HepG2 (cell line): ENCODE results near the gene MFAP1. TPM values are rescaled to one million over a fixed set of nuclear protein-coding genes. Genes with fewer than 3 reads are reported as not detected.

Experiments used
- EED ChIP-seq: sonication (generic); formaldehyde crosslinking; IDR thresholded peaks from 2 replicates; pipeline ENCODE4 v1.5.0; 2020; ENCODE audit warnings: mild to moderate bottlenecking, missing genetic modification reagents
- GABPB1 ChIP-seq: IDR thresholded peaks from 2 replicates; pipeline ENCODE4 v1.6.1; 2016; ENCODE audit warnings: mild to moderate bottlenecking, missing genetic modification reagents, moderate library complexity, missing compliant biosample characterization
- KDM2A ChIP-seq: sonication (generic); formaldehyde crosslinking; IDR thresholded peaks from 2 replicates; pipeline ENCODE4 v1.4.0; 2020; ENCODE audit warnings: low read depth, missing genetic modification reagents, borderline replicate concordance
- PHB2 ChIP-seq: fragments of 450-650 bp; IDR thresholded peaks from 2 replicates; pipeline ENCODE4 v1.6.1; 2018; ENCODE audit not compliant: partially characterized antibody
- PHF20 ChIP-seq: sonication (generic); formaldehyde crosslinking; IDR thresholded peaks from 2 replicates; pipeline ENCODE4 v1.5.0; 2020; ENCODE audit warnings: mild to moderate bottlenecking, missing genetic modification reagents
- SALL1 ChIP-seq: sonication (generic); formaldehyde crosslinking; IDR thresholded peaks from 2 replicates; pipeline ENCODE4 v1.8.0; 2022; ENCODE audit warnings: mild to moderate bottlenecking, missing genetic modification reagents
- STAG1 ChIP-seq: sonication (generic); formaldehyde crosslinking; IDR thresholded peaks from 2 replicates; pipeline ENCODE4 v1.4.0; 2020; ENCODE audit warnings: missing genetic modification reagents
- ZNF335 ChIP-seq: sonication (generic); formaldehyde crosslinking; IDR thresholded peaks from 2 replicates; pipeline ENCODE4 v1.4.0; 2020; ENCODE audit warnings: missing genetic modification reagents
- polyA plus RNA-seq, 8 experiments: library from polyadenylated mRNA; depleted of rRNA in 3 of 8; stranded (reverse) in 7 of 8; unstranded in 1 of 8; fragments of >200 nt; fragmentation: Illumina TruSeq in 4 of 8; extraction: Trizol in 4 of 8; gene quantifications; 2 replicates each; pipeline versions ENCODE4 v1.2.1 to v1.2.3, GENCODE V29; 2011 to 2016; ENCODE audit warnings: low read depth in 4 of 8, missing spikeins in 1 of 8, mixed read lengths in 1 of 8; ENCODE audit not compliant: insufficient read depth in 1 of 8
- total RNA-seq, 5 experiments: library from RNA; depleted of rRNA; stranded (reverse); fragments of >200 nt; fragmentation: Illumina TruSeq; extraction: Trizol; gene quantifications; 2 replicates each; pipeline ENCODE4 v1.2.3, GENCODE V29; 2016; ENCODE audit warnings: low read depth in 1 of 5
- TF ChIP-seq, protein P1 (sequence below): sonication (generic); formaldehyde crosslinking; IDR thresholded peaks from 2 replicates; pipeline ENCODE4 v1.9.0; 2021; ENCODE audit warnings: missing genetic modification reagents, mild to moderate bottlenecking, borderline replicate concordance
- TF ChIP-seq, protein P2 (sequence below): sonication (generic); formaldehyde crosslinking; IDR thresholded peaks from 2 replicates; pipeline ENCODE4 v1.8.1; 2022; ENCODE audit warnings: low read depth, mild to moderate bottlenecking, missing genetic modification reagents
- TF ChIP-seq, protein P3 (sequence below): sonication (generic); formaldehyde crosslinking; IDR thresholded peaks from 2 replicates; pipeline ENCODE4 v1.4.0; 2020; ENCODE audit warnings: missing genetic modification reagents
- TF ChIP-seq, protein P4 (sequence below): sonication (generic); formaldehyde crosslinking; IDR thresholded peaks from 2 replicates; pipeline ENCODE4 v1.4.0; 2020; ENCODE audit warnings: low read depth, mild to moderate bottlenecking, missing genetic modification reagents
- TF ChIP-seq, protein P5 (sequence below): sonication (generic); formaldehyde crosslinking; IDR thresholded peaks from 2 replicates; pipeline ENCODE4 v1.5.0; 2020; ENCODE audit warnings: mild to moderate bottlenecking, missing genetic modification reagents, borderline replicate concordance

MFAP1 gene
- total and polyA plus RNA-seq, 2 of the 13 experiments (the other 11 are each of a cell fraction or from before 2014, with no cell fraction given) = 11.8 to 39.5 TPM

DNA sequence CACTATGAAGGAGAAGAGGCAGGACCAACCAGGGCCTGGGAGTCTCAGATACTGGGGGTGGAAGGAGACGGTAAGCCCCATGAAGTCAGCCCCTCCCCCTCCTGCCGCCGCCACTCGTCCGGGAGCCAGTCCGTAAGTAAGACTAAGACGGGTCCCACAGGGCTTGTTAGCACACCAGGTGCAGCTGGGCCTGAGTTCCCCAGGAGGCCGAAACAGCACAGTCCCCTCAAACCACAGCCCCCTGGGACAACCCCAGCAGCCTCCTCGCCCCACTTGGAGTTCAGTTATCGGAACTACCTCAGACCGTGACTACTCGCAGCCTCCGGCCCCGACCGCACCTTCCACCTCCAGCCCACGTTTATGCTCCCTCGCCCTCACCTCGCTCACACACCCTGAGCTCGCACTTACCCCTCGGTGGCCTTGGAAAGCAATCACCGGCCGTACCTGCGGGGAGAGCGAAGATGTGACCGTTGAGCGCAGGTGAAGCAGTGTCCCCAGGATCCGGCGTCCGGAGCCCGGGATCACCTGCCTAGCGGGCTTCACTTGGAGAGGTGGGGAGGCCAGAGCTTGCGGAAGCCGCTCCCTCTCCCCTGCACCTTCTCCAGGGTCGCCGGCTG, 48.3 kb downstream of the MFAP1 start (continued):
- TF ChIP-seq, protein P1, sequence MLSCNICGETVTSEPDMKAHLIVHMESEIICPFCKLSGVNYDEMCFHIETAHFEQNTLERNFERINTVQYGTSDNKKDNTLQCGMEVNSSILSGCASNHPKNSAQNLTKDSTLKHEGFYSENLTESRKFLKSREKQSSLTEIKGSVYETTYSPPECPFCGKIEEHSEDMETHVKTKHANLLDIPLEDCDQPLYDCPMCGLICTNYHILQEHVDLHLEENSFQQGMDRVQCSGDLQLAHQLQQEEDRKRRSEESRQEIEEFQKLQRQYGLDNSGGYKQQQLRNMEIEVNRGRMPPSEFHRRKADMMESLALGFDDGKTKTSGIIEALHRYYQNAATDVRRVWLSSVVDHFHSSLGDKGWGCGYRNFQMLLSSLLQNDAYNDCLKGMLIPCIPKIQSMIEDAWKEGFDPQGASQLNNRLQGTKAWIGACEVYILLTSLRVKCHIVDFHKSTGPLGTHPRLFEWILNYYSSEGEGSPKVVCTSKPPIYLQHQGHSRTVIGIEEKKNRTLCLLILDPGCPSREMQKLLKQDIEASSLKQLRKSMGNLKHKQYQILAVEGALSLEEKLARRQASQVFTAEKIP (CRISPR knock-in tag) = no peak
- TF ChIP-seq, protein P2, sequence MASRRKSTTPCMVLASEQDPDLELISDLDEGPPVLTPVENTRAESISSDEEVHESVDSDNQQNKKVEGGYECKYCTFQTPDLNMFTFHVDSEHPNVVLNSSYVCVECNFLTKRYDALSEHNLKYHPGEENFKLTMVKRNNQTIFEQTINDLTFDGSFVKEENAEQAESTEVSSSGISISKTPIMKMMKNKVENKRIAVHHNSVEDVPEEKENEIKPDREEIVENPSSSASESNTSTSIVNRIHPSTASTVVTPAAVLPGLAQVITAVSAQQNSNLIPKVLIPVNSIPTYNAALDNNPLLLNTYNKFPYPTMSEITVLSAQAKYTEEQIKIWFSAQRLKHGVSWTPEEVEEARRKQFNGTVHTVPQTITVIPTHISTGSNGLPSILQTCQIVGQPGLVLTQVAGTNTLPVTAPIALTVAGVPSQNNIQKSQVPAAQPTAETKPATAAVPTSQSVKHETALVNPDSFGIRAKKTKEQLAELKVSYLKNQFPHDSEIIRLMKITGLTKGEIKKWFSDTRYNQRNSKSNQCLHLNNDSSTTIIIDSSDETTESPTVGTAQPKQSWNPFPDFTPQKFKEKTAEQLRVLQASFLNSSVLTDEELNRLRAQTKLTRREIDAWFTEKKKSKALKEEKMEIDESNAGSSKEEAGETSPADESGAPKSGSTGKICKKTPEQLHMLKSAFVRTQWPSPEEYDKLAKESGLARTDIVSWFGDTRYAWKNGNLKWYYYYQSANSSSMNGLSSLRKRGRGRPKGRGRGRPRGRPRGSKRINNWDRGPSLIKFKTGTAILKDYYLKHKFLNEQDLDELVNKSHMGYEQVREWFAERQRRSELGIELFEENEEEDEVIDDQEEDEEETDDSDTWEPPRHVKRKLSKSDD (CRISPR knock-in tag) = peak; percentile 29; the same call in 1 of the 2 replicates
- TF ChIP-seq STAG1 (no peak), EED (peak; percentile 77; the same call in 1 of the 2 replicates), ZNF335 (CRISPR knock-in tag) (no peak), PHB2 (no peak), KDM2A (CRISPR knock-in tag) (peak; percentile 33; the same call in 1 of the 2 replicates), PHF20 (peak; percentile 29; the same call in 1 of the 2 replicates), GABPB1 (CRISPR knock-in tag) (peak; percentile 48; the same call in 1 of the 2 replicates), SALL1 (CRISPR knock-in tag) (peak; percentile 30; the same call in 1 of the 2 replicates)
- TF ChIP-seq, protein P3, sequence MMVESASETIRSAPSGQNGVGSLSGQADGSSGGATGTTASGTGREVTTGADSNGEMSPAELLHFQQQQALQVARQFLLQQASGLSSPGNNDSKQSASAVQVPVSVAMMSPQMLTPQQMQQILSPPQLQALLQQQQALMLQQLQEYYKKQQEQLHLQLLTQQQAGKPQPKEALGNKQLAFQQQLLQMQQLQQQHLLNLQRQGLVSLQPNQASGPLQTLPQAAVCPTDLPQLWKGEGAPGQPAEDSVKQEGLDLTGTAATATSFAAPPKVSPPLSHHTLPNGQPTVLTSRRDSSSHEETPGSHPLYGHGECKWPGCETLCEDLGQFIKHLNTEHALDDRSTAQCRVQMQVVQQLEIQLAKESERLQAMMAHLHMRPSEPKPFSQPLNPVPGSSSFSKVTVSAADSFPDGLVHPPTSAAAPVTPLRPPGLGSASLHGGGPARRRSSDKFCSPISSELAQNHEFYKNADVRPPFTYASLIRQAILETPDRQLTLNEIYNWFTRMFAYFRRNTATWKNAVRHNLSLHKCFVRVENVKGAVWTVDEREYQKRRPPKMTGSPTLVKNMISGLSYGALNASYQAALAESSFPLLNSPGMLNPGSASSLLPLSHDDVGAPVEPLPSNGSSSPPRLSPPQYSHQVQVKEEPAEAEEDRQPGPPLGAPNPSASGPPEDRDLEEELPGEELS (CRISPR knock-in tag) = no peak
- TF ChIP-seq, protein P4, sequence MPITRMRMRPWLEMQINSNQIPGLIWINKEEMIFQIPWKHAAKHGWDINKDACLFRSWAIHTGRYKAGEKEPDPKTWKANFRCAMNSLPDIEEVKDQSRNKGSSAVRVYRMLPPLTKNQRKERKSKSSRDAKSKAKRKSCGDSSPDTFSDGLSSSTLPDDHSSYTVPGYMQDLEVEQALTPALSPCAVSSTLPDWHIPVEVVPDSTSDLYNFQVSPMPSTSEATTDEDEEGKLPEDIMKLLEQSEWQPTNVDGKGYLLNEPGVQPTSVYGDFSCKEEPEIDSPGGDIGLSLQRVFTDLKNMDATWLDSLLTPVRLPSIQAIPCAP = no peak
- TF ChIP-seq, protein P5, sequence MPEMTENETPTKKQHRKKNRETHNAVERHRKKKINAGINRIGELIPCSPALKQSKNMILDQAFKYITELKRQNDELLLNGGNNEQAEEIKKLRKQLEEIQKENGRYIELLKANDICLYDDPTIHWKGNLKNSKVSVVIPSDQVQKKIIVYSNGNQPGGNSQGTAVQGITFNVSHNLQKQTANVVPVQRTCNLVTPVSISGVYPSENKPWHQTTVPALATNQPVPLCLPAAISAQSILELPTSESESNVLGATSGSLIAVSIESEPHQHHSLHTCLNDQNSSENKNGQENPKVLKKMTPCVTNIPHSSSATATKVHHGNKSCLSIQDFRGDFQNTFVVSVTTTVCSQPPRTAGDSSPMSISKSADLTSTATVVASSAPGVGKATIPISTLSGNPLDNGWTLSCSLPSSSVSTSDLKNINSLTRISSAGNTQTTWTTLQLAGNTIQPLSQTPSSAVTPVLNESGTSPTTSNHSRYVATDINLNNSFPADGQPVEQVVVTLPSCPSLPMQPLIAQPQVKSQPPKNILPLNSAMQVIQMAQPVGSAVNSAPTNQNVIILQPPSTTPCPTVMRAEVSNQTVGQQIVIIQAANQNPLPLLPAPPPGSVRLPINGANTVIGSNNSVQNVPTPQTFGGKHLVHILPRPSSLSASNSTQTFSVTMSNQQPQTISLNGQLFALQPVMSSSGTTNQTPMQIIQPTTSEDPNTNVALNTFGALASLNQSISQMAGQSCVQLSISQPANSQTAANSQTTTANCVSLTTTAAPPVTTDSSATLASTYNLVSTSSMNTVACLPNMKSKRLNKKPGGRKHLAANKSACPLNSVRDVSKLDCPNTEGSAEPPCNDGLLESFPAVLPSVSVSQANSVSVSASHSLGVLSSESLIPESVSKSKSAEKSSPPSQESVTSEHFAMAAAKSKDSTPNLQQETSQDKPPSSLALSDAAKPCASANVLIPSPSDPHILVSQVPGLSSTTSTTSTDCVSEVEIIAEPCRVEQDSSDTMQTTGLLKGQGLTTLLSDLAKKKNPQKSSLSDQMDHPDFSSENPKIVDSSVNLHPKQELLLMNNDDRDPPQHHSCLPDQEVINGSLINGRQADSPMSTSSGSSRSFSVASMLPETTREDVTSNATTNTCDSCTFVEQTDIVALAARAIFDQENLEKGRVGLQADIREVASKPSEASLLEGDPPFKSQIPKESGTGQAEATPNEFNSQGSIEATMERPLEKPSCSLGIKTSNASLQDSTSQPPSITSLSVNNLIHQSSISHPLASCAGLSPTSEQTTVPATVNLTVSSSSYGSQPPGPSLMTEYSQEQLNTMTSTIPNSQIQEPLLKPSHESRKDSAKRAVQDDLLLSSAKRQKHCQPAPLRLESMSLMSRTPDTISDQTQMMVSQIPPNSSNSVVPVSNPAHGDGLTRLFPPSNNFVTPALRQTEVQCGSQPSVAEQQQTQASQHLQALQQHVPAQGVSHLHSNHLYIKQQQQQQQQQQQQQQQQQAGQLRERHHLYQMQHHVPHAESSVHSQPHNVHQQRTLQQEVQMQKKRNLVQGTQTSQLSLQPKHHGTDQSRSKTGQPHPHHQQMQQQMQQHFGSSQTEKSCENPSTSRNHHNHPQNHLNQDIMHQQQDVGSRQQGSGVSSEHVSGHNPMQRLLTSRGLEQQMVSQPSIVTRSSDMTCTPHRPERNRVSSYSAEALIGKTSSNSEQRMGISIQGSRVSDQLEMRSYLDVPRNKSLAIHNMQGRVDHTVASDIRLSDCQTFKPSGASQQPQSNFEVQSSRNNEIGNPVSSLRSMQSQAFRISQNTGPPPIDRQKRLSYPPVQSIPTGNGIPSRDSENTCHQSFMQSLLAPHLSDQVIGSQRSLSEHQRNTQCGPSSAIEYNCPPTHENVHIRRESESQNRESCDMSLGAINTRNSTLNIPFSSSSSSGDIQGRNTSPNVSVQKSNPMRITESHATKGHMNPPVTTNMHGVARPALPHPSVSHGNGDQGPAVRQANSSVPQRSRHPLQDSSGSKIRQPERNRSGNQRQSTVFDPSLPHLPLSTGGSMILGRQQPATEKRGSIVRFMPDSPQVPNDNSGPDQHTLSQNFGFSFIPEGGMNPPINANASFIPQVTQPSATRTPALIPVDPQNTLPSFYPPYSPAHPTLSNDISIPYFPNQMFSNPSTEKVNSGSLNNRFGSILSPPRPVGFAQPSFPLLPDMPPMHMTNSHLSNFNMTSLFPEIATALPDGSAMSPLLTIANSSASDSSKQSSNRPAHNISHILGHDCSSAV = no peak
